ENCODE results near the gene PARD3. TPM values are rescaled to one million over a fixed set of nuclear protein-coding genes. Genes with fewer than 3 reads are reported as not detected.

PARD3 gene
- total RNA-seq, 4 donors from 2014 or later: 115 to 226 (median 141) TPM

DNA sequence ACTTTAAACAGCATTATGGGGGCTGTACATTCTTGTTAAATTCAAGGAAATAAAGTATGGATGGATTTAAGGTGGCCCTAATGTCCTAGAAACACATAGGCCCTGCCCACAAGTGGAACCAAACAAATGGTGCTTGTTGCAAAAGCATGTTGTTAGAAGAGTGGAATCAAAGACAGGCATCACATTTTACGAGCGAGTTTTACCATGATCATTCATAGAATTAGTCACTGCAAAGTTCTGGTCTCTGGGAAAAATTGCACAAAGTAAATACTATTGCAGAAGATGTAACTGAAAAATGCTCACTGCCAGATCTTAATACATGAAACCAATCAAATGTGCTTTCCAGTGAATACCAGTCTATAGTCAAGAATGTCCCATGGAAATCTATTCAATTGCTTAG lies 677.1 kb downstream of the PARD3 start:
- Histone ChIP-seq H3K27me3 (no peaks in the 10 kb centered on the region), H3K9me3 (no peaks in the 10 kb centered on the region), H3K27ac (no peak overlapping the region), H3K4me3 (no peak overlapping the region), H3K36me3 (no peaks in the 10 kb centered on the region), H3K4me1 (peaks cover 9% of the 10 kb centered on the region)
- DNase-seq (ENCODE audit: low spot score in 2 of 2): no peak
- TF ChIP-seq POLR2A (IDR thresholded peaks at IDR 0.05) (no peak), POLR2AphosphoS5 (IDR thresholded peaks at IDR 0.05) (no peak), EP300 (IDR thresholded peaks at IDR 0.05) (no peak)
- TF ChIP-seq, protein P1, sequence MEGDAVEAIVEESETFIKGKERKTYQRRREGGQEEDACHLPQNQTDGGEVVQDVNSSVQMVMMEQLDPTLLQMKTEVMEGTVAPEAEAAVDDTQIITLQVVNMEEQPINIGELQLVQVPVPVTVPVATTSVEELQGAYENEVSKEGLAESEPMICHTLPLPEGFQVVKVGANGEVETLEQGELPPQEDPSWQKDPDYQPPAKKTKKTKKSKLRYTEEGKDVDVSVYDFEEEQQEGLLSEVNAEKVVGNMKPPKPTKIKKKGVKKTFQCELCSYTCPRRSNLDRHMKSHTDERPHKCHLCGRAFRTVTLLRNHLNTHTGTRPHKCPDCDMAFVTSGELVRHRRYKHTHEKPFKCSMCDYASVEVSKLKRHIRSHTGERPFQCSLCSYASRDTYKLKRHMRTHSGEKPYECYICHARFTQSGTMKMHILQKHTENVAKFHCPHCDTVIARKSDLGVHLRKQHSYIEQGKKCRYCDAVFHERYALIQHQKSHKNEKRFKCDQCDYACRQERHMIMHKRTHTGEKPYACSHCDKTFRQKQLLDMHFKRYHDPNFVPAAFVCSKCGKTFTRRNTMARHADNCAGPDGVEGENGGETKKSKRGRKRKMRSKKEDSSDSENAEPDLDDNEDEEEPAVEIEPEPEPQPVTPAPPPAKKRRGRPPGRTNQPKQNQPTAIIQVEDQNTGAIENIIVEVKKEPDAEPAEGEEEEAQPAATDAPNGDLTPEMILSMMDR (IDR thresholded peaks at IDR 0.05): no peak
- whole genome bisulfite sequencing: 85% methylated on average over 2 of the region's 2 CpGs

DNA sequence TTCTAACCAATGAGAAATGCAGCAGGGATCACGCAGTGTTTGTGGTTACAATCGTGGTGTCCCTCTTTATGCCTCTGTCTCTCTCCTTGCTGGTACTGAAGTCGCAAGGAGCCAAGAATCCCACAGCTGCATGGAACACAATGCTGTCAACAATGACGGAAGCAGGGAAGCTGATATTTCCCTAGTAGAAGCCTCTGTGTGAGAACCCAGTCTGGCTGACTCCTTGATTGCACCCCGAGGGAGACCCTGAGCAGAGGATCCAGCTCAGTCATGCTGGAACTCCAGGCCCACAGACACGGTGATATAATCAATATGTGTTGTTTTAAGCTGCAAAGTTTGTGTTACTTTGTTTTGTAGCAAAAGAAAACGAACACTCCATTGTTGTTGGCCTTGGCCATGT lies 677.9 kb downstream of the PARD3 start:
- 98% methylated on average over 7 of the region's 7 CpGs for WGBS

DNA sequence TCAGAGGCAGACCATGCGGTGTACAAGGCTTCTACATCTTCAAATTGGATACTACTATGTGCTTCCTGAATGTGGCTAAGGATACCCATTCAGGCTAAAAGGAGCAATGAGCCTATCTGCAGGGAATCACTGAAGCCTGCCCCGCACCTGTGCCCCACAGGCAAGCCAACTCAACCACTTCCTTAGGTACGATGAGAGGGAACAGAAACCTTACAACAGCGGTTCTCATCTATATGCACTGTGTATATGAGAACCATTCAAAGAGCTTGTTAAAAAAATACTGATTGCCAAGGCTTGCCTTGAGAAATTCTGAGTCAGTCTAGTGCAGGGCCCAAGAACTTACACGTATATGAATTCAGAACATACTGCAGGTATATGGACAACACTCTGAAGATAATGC lies 679.6 kb downstream of the PARD3 start:
- 81% methylated on average over 5 of the region's 5 CpGs for WGBS
- Histone ChIP-seq H3K27me3 (no peaks in the 10 kb centered on the region), H3K4me1 (peaks cover 9% of the 10 kb centered on the region), H3K36me3 (no peaks in the 10 kb centered on the region), H3K27ac (no peak overlapping the region), H3K4me3 (no peak overlapping the region), H3K9me3 (no peaks in the 10 kb centered on the region)
- TF ChIP-seq POLR2AphosphoS5 (IDR thresholded peaks at IDR 0.05): no peak
- TF ChIP-seq, protein P1 (IDR thresholded peaks at IDR 0.05): no peak
- no peak for TF ChIP-seq EP300 (IDR thresholded peaks at IDR 0.05)
- TF ChIP-seq POLR2A (IDR thresholded peaks at IDR 0.05): no peak
- DNase-seq (ENCODE audit: low spot score in 2 of 2): no peak

More for the DNA sequence above, 677.9 kb downstream of the PARD3 start:
- Histone ChIP-seq H3K4me3 (no peak overlapping the region), H3K4me1 (peaks cover 9% of the 10 kb centered on the region), H3K27ac (no peak overlapping the region), H3K27me3 (no peaks in the 10 kb centered on the region), H3K36me3 (no peaks in the 10 kb centered on the region), H3K9me3 (no peaks in the 10 kb centered on the region)
- no peak for TF ChIP-seq POLR2AphosphoS5 (IDR thresholded peaks at IDR 0.05)
- DNase-seq (ENCODE audit: low spot score in 2 of 2): no peak

DNA sequence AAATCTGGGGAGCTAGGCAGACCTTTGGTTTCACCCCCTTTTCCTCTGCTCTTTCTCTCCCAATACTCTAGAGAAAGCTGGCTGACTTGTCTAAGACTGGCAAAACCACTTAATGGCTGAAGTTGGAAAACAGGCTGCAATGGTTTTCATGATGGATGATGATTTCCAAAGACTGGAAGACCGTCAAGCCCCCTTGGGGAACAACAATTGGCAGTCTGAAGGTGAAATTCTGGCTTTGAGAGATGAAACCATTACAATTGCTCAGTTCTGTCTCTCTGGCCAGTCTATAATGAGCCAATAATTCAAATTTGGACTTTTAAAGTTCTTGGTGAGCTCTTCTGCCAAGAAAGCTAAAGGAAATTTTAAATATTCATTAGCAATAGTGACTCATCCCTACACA lies 680.5 kb downstream of the PARD3 start:
- H3K36me3 ChIP-seq: no peaks in the 10 kb centered on the region
- no peak overlapping the region for H3K4me3 ChIP-seq
- 50% methylated on average over 1 of the region's 1 CpG for WGBS
- no peaks in the 10 kb centered on the region for H3K27me3 ChIP-seq
- no peak for DNase-seq (ENCODE audit: low spot score in 2 of 2)
- peaks cover 9% of the 10 kb centered on the region for H3K4me1 ChIP-seq
- H3K27ac ChIP-seq: no peak overlapping the region
- no peaks in the 10 kb centered on the region for H3K9me3 ChIP-seq
- TF ChIP-seq EP300 (IDR thresholded peaks at IDR 0.05) (no peak), POLR2A (IDR thresholded peaks at IDR 0.05) (no peak), POLR2AphosphoS5 (IDR thresholded peaks at IDR 0.05) (no peak)
- TF ChIP-seq, protein P1 (IDR thresholded peaks at IDR 0.05): no peak

DNA sequence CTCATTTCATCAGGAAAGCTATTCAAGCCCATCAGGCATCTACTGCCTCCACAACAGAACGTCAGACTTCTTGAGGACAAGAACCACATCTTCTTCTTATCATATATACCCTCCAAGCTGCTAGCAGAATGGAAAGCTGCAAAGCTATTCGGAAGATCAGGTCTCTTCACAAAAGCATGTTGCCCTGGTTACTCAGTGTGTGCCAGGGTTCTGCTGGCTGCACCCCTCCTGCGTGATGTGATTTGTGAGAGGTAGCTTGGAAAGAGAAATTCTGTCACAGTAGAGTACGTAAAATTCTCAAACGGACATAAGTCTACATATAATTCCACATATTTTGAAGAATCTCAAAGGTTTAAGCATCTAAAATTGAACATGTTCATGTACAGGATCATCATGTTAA lies 681.7 kb downstream of the PARD3 start:
- H3K27me3 ChIP-seq: no peaks in the 10 kb centered on the region
- peaks cover 6% of the 10 kb centered on the region for H3K36me3 ChIP-seq
- 98% methylated on average over 5 of the region's 5 CpGs for WGBS
- H3K9me3 ChIP-seq: no peaks in the 10 kb centered on the region
- peaks cover 9% of the 10 kb centered on the region for H3K4me1 ChIP-seq
- TF ChIP-seq POLR2A (IDR thresholded peaks at IDR 0.05) (no peak), POLR2AphosphoS5 (IDR thresholded peaks at IDR 0.05) (no peak), EP300 (IDR thresholded peaks at IDR 0.05) (no peak)
- TF ChIP-seq, protein P1 (IDR thresholded peaks at IDR 0.05): no peak
- no peak overlapping the region for H3K4me3 ChIP-seq
- H3K27ac ChIP-seq: no peak overlapping the region
- no peak for DNase-seq (ENCODE audit: low spot score in 2 of 2)

DNA sequence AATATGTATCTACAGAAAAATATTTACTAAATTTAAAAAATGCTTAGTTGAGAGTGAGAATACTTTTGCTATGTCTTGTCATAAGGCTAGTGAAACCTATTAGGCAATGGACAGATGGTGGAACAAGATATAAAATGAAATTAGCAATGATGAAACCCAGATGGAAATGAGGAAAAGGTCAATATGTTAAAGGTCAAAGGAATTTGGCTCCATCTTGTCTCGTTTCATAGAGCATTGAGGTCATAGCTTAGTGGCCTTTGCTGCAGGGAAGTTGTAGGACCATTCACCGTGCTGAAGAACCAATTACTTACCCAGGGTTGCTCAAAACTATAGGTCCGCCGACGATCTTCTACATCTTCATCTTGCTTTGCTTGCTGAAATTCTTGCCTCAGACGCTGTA lies 683.9 kb downstream of the PARD3 start:
- Histone ChIP-seq H3K27me3 (no peaks in the 10 kb centered on the region), H3K9me3 (no peaks in the 10 kb centered on the region), H3K36me3 (peaks cover 6% of the 10 kb centered on the region), H3K27ac (no peak overlapping the region), H3K4me3 (no peak overlapping the region), H3K4me1 (peaks cover 9% of the 10 kb centered on the region)
- TF ChIP-seq POLR2A (IDR thresholded peaks at IDR 0.05) (no peak), EP300 (IDR thresholded peaks at IDR 0.05) (no peak), POLR2AphosphoS5 (IDR thresholded peaks at IDR 0.05) (no peak)
- TF ChIP-seq, protein P1 (IDR thresholded peaks at IDR 0.05): no peak
- no peak for DNase-seq (ENCODE audit: low spot score in 2 of 2)
- WGBS: 92% methylated on average over 6 of the region's 6 CpGs
